ENCODE measurements around the gene ZDHHC5. TPM values are rescaled to one million over a fixed set of nuclear protein-coding genes. Genes with fewer than 3 reads are reported as not detected.

The ZDHHC5 gene, protein sequence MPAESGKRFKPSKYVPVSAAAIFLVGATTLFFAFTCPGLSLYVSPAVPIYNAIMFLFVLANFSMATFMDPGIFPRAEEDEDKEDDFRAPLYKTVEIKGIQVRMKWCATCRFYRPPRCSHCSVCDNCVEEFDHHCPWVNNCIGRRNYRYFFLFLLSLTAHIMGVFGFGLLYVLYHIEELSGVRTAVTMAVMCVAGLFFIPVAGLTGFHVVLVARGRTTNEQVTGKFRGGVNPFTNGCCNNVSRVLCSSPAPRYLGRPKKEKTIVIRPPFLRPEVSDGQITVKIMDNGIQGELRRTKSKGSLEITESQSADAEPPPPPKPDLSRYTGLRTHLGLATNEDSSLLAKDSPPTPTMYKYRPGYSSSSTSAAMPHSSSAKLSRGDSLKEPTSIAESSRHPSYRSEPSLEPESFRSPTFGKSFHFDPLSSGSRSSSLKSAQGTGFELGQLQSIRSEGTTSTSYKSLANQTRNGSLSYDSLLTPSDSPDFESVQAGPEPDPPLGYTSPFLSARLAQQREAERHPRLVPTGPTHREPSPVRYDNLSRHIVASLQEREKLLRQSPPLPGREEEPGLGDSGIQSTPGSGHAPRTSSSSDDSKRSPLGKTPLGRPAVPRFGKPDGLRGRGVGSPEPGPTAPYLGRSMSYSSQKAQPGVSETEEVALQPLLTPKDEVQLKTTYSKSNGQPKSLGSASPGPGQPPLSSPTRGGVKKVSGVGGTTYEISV
- 78.4 and 79.1 TPM in 2 replicates for total RNA-seq

DNA sequence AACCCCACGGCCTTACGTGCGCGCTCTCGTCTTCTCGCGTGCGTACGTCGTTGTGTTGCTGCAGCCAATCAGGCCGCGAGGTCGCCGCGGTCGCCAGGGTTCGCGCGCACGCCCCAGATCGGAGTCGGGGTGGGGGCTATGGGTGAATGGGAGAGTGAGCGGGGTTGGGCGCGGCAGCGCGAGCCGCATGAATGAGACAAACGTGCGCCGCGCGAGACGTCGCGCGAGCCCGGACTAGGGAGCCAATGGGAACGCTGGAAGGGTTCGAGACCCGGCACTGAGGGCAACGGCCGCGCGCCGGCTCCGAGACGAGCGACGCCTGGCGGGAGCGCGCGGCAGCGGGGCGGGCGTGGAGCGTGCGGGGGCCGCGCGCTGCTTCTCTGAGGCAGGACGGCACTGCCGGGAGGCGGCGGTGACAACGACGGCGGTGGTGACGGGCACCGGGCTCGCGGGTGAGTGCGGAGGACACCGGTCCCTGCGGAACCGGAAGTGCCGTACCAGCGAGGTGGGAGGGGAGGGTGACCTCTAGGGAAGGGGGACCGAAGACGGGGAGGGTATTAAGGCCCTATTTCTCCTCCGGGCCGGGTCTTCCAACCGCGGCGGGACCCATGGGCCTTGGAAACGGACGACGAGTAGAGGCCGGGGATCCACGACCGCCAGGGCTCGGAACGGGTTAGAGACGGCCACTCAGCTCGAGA, at the start of gene ZDHHC5:
Gene ZDHHC5, plus strand, starts transcription at position 379 of the 698 bp plus-strand sequence. CDS start 4,977 bp downstream, outside the sequence.
- Mint-ChIP-seq H3K4me1 (ENCODE audit: low read depth) (peaks cover 31% of the 10 kb centered on the region), H3K4me3 (peak within 1 kb of the TSS; percentile 99), H3K9me3 (no peaks in the 10 kb centered on the region), H3K36me3 (ENCODE audit: low read depth) (peaks cover 11% of the 10 kb centered on the region), H3K27ac (peak within 1 kb of the TSS; percentile 97), H3K27me3 (ENCODE audit: insufficient read depth) (no peaks in the 10 kb centered on the region)
- peak; percentile 99 for DNase-seq (ENCODE audit: low spot score)
- intact Hi-C loops (cut with micrococcal nuclease), result loop anchor here (1.0 to 10.0 kb wide), 10 partner anchors 11 to 1947 kb away; partner anchors contain the start of genes CLP1, FAM111A, MED19 and OSBP

DNA sequence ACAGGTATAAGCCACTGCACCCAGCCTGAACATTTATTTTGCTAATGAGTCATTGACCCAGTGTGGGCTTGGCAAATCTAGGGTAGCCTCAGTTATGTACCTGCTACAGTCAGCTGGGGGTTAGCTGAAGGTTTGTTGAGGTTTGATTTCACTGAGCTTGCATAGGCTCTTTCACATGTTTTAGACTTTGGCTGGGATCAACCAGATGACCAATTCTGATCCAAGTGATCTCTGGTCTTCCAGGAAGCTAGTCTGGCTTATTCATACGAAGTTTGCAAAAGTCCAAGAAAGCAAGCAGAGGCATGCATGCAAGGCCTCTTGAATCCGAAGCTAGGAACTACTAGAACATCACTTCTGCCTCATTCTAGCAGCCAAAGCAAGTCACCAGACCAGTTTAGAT, 49.5 kb upstream of the ZDHHC5 start:
- Mint-ChIP-seq H3K27ac (no peak overlapping the region), H3K4me3 (no peak overlapping the region), H3K9me3 (peaks cover 4% of the 10 kb centered on the region), H3K27me3 (ENCODE audit: insufficient read depth) (peaks cover under 1% of the 10 kb centered on the region), H3K4me1 (ENCODE audit: low read depth) (no peaks in the 10 kb centered on the region), H3K36me3 (ENCODE audit: low read depth) (no peaks in the 10 kb centered on the region)
- intact Hi-C loops (cut with micrococcal nuclease), result no loop called here
- DNase-seq (ENCODE audit: low spot score), result no peak

DNA sequence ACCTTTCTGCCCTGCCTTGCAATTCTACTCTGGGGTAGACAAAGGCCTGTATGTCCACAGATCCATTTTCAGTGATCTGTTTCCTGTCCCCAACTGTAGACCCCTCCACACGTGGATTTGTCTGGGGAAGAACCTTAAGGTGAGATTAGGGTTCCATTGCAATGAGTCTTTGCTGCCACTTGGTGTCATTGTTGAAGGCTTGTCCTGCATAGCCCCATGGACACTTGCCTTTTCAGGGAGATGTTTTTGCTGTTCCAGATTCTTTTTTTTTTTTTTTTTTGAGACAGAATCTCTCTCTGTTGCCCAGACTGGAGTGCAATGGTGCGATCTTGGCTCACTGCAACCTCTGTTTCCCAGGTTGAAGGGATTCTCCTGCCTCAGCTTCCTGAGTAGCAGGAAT, 48.6 kb upstream of the ZDHHC5 start:
- Mint-ChIP-seq H3K4me1 (ENCODE audit: low read depth) (no peaks in the 10 kb centered on the region), H3K9me3 (peaks cover 4% of the 10 kb centered on the region), H3K36me3 (ENCODE audit: low read depth) (no peaks in the 10 kb centered on the region), H3K27me3 (ENCODE audit: insufficient read depth) (no peaks in the 10 kb centered on the region), H3K4me3 (no peak overlapping the region), H3K27ac (no peak overlapping the region)
- intact Hi-C loops (cut with micrococcal nuclease), result no loop called here
- no peak for DNase-seq (ENCODE audit: low spot score)

DNA sequence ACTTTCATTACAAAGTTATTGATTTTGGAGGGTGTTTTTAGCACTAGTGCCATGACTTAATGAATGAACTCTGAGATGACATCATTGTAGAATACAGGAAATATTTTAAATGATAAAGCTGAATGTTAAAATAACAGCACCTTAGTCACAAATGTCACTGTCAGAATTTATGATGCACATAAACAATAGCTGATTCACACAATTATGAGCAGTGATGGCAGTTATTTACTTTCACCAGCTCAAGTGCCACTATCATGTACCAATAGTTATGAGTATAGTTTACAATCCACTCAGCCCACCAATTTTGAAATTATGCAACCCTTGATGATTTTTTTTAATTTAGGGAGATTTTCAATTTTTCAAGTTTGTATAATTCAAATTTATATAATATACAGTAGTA, 47.4 kb upstream of the ZDHHC5 start:
- intact Hi-C loops (cut with micrococcal nuclease), result no loop called here
- H3K36me3 Mint-ChIP-seq (ENCODE audit: low read depth), result no peaks in the 10 kb centered on the region
- peaks cover 4% of the 10 kb centered on the region for H3K9me3 Mint-ChIP-seq
- no peaks in the 10 kb centered on the region for H3K27me3 Mint-ChIP-seq (ENCODE audit: insufficient read depth)
- H3K4me3 Mint-ChIP-seq, result no peak overlapping the region
- H3K4me1 Mint-ChIP-seq (ENCODE audit: low read depth), result no peaks in the 10 kb centered on the region
- H3K27ac Mint-ChIP-seq, result no peak overlapping the region
- no peak for DNase-seq (ENCODE audit: low spot score)

DNA sequence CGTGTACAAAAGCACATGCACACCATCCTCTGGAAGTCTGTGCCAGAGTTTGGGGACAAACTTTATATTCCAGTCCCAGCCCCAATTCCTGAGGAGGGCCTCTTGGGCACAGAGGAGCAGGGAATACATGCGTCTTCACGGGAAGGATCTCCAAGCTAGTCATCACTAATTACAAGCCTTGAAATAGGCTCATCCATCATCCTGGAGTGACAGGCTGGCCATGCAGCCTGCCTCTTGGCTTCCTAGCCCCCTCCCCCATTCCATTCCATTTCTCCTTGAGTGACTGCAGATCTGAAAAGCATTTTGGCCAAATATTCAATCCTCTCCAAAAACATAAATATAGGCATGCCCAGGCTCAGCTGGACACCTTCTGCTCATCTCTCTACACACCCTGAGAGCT, 45.7 kb upstream of the ZDHHC5 start:
- H3K27me3 Mint-ChIP-seq (ENCODE audit: insufficient read depth), result no peaks in the 10 kb centered on the region
- intact Hi-C loops (cut with micrococcal nuclease), result no loop called here
- H3K27ac Mint-ChIP-seq, result no peak overlapping the region

DNA sequence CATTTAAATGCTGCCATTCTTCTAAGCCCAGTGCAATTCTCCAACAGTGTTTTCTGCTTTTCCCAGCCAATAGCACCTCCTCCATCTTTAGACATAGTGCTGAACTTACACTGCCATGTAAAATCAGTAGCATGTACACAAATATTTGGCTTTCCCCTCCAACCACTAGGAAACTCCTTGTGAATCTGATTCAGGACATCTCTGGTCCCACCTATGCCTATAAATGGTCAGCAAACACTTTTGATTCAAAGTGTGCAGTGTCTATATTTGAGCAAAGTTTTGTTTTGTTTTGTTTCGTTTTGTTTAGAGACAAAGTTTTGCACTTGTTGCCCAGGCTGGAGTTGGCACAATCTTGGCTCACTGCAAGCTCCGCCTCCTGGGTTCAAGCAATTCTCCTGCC, 43.0 kb upstream of the ZDHHC5 start:
- no peaks in the 10 kb centered on the region for H3K27me3 Mint-ChIP-seq (ENCODE audit: insufficient read depth)
- no peak overlapping the region for H3K27ac Mint-ChIP-seq
- H3K36me3 Mint-ChIP-seq (ENCODE audit: low read depth), result no peaks in the 10 kb centered on the region
- no peaks in the 10 kb centered on the region for H3K4me1 Mint-ChIP-seq (ENCODE audit: low read depth)
- intact Hi-C loops (cut with micrococcal nuclease), result no loop called here
- no peak for DNase-seq (ENCODE audit: low spot score)
- no peak overlapping the region for H3K4me3 Mint-ChIP-seq
- H3K9me3 Mint-ChIP-seq, result peaks cover 4% of the 10 kb centered on the region

More for the DNA sequence above, 45.7 kb upstream of the ZDHHC5 start:
- no peak for DNase-seq (ENCODE audit: low spot score)
- H3K4me3 Mint-ChIP-seq, result no peak overlapping the region
- H3K9me3 Mint-ChIP-seq, result peaks cover 4% of the 10 kb centered on the region
- no peaks in the 10 kb centered on the region for H3K36me3 Mint-ChIP-seq (ENCODE audit: low read depth)
- no peaks in the 10 kb centered on the region for H3K4me1 Mint-ChIP-seq (ENCODE audit: low read depth)

DNA sequence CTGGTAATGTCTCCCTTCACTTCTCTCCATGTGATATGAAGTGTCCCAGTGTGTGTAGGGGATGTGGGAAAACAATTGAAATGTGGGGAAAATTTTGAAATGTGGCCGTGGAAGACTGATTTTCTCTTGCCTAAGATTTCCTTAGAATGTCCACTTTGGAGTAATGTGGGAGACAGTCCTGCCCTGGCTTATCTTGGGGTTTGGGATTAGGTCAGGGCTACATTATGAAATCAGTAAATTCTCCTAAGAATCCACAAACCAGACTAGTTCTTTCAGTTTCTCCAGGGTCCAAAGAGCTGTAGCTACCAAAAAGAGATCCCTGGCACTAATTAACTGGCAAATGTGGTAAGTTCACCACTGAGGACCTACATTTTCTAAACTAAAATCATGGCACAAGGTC, 41.0 kb upstream of the ZDHHC5 start:
- intact Hi-C loops (cut with micrococcal nuclease), result no loop called here
- Mint-ChIP-seq H3K4me3 (no peak overlapping the region), H3K36me3 (ENCODE audit: low read depth) (no peaks in the 10 kb centered on the region), H3K27me3 (ENCODE audit: insufficient read depth) (peaks cover 8% of the 10 kb centered on the region), H3K27ac (no peak overlapping the region), H3K4me1 (ENCODE audit: low read depth) (no peaks in the 10 kb centered on the region), H3K9me3 (no peaks in the 10 kb centered on the region)
- DNase-seq (ENCODE audit: low spot score), result no peak

DNA sequence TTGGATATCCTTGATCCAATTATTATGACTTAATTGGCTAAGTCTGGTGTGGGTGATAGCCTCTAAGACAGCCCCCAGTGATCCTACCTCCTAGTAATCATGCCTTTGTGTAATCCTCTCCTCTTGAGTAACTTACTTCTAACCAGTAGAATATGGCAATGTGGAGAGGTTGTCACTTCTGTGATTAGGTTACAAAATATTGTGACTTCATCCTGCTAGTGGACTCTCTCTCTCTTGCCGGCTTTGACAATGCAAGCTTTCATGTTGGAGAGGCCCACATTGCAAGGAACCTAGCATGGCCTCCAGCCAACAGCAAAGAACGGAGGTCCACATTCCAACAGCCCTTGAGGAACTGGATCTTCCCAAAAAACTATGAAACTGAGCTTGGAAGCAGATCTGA, 37.7 kb upstream of the ZDHHC5 start:
- Mint-ChIP-seq H3K36me3 (ENCODE audit: low read depth) (no peaks in the 10 kb centered on the region), H3K4me3 (no peak overlapping the region), H3K9me3 (no peaks in the 10 kb centered on the region), H3K4me1 (ENCODE audit: low read depth) (no peaks in the 10 kb centered on the region), H3K27me3 (ENCODE audit: insufficient read depth) (peaks cover 21% of the 10 kb centered on the region), H3K27ac (no peak overlapping the region)
- intact Hi-C loops (cut with micrococcal nuclease), result no loop called here
- DNase-seq (ENCODE audit: low spot score), result no peak

DNA sequence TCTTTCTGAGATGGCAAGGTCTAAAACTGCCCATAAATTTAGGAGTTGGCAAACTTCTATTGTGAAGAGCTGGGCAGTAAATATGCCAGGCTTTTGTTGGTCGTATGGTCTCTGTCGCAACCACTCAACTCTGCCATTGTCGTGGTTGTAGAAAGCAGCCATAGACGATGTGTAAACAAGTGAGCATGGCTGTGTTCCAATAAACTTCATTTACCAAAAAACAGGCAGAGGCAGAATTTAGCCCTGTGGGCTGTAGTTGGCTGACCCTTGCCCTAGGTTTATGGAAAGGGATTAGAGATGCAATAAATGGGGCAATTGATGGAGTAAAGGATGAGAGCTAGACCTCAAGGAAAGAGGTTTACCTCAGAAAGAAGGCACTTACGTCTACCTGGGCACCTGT, 35.8 kb upstream of the ZDHHC5 start:
- Mint-ChIP-seq H3K27me3 (ENCODE audit: insufficient read depth) (peaks cover 27% of the 10 kb centered on the region), H3K4me1 (ENCODE audit: low read depth) (no peaks in the 10 kb centered on the region), H3K4me3 (no peak overlapping the region), H3K27ac (no peak overlapping the region), H3K9me3 (no peaks in the 10 kb centered on the region), H3K36me3 (ENCODE audit: low read depth) (no peaks in the 10 kb centered on the region)
- intact Hi-C loops (cut with micrococcal nuclease), result no loop called here
- no peak for DNase-seq (ENCODE audit: low spot score)

DNA sequence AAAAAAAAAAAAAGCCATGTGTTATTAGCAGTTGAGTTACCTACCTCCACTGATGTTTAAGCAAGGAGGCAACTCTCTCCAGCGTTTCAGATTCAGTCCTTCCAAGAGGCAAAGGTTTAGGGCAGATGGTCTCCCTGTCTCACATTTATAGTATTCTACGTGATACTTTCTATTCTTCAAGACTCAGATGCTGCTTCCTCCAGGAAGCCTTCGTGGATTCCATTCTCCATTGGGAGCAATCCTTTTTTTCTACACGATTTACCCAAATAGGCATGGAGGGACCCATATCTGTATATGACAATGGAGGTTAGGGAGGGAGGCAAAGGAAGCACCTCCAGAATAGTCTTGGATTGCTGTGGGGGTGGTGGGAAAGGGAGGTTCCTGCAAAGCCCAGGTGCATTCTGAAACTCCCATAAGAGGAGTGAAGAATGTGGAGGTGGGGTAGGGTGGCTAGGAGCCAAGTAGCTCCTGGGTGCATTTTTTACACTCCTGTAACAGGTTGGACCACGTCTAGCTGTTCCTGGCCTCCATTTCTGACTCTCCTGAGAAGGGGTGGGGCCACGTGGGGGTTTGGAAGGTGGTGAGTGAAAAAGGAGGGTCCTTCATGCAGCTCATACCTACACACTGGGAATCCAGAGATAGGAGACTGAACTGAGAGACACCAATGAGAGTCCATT, 34.4 kb upstream of the ZDHHC5 start:
- peaks cover 30% of the 10 kb centered on the region for H3K27me3 Mint-ChIP-seq (ENCODE audit: insufficient read depth)
- no peak for DNase-seq (ENCODE audit: low spot score)
- no peaks in the 10 kb centered on the region for H3K36me3 Mint-ChIP-seq (ENCODE audit: low read depth)
- no peak overlapping the region for H3K27ac Mint-ChIP-seq
- intact Hi-C loops (cut with micrococcal nuclease), result no loop called here
- no peaks in the 10 kb centered on the region for H3K9me3 Mint-ChIP-seq
- peaks cover 6% of the 10 kb centered on the region for H3K4me1 Mint-ChIP-seq (ENCODE audit: low read depth)
- H3K4me3 Mint-ChIP-seq, result no peak overlapping the region

DNA sequence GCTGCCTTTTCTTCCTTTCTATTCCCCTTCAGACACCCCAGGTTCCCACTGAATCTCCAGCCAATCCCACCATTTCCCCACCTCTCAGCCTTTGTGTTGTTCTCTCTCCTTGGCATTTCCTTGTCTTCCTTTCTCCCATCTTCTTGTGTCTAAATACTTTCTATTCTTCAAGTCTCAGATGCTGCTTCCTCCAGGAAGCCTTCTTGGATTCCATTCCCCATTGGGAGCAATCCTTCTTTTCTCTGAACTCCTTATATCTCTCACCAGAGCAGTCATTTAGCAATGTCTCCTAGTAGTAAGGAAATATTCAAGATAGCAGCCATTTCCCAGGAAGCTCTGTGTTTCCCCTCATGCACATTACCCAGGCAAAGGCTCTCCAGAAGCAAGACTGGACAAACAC, 33.6 kb upstream of the ZDHHC5 start:
- Mint-ChIP-seq H3K4me1 (ENCODE audit: low read depth) (peaks cover 13% of the 10 kb centered on the region), H3K4me3 (no peak overlapping the region), H3K27me3 (ENCODE audit: insufficient read depth) (peaks cover 32% of the 10 kb centered on the region), H3K9me3 (no peaks in the 10 kb centered on the region), H3K36me3 (ENCODE audit: low read depth) (no peaks in the 10 kb centered on the region), H3K27ac (no peak overlapping the region)
- DNase-seq (ENCODE audit: low spot score), result no peak
- intact Hi-C loops (cut with micrococcal nuclease), result no loop called here

DNA sequence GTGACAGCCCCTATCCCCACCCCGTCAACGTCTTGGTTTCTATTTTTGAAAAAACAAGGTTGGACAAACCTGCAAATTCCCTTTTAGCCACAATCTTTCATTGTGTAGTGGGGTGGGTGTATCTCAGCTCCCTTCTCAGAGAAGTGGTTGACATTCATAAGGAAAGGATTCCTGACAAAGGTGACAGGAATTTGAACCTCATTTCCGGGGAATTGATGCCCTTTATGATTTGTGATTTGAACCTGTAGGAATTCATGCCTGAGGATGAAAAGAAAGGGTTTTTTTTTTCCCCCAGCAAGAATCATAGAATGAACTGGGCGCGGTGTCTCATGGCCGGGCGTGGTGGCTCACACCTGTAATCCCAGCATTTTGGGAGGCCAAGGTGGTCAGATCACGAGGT, 32.7 kb upstream of the ZDHHC5 start:
- Mint-ChIP-seq H3K4me1 (ENCODE audit: low read depth) (peaks cover 13% of the 10 kb centered on the region), H3K9me3 (no peaks in the 10 kb centered on the region), H3K36me3 (ENCODE audit: low read depth) (no peaks in the 10 kb centered on the region), H3K4me3 (no peak overlapping the region), H3K27me3 (ENCODE audit: insufficient read depth) (peaks cover 32% of the 10 kb centered on the region), H3K27ac (no peak overlapping the region)
- intact Hi-C loops (cut with micrococcal nuclease), result no loop called here
- DNase-seq (ENCODE audit: low spot score), result no peak

Data from activated T-helper 1 cell treated with anti-CD3 and anti-CD28 coated beads, Interleukin-12 subunit alpha, Interleukin-12 subunit beta, Interleukin-2, Interleukin-4 antibody, amounts not matched to agents 30 ng/mL and 10 ng/mL and 1 ng/mL, durations not matched to agents 14 hours and 24 hours and 36 hours (primary cell).